ENCODE data around the gene CD84.

DNA sequence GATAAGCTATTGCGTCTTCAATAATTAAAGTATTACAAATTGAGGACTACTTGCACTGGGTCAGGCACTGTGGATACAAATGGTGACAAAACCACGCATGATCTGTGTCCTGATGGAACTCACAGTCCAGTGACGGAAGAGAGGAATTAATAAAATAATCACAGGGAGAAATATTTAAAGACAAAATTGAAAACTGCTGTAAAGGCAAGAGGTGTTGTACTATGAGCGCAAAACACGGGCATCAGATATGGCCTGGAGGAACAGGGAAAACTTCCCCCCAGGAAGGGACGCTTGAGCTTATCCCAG, 39.7 kb downstream of the CD84 start:
- TF ChIP-seq POLR2AphosphoS5 (IDR thresholded peaks at IDR 0.05; ENCODE audit: borderline replicate concordance, low read depth, low read length) (no peak), EZH2 (IDR thresholded peaks at IDR 0.05) (no peak), FOXP2 (optimal IDR thresholded peaks at IDR 0.05; ENCODE audit: control extremely low read depth, extremely low read length, insufficient read depth) (no peak)

Data from SK-N-MC (cell line).